NCI-H69 (cell line): Measurements from ENCODE around the gene HDHD5.
A peak's percentile ranks its signal among the peaks of the same experiment; 100 is the strongest.
"Not testable (repeated sequence)": the region's sequence is repeated elsewhere in the genome, so short reads cannot be mapped to it uniquely, and the experiment has no call there.

Source experiments
- DNase-seq: peaks from one replicate; lab custom pipeline; 2025; lab: John Stamatoyannopoulos, UW

Gene HDHD5

GRCh38 chr22:17155941-17156340 lies 3.1 kb downstream of the HDHD5 start:
- DNase-seq, result no peak

- no peak for DNase-seq
Measured at GRCh38 chr22:17152971-17153370, 6.1 kb downstream of the HDHD5 start.

GRCh38 chr22:17152340-17152739 lies 6.7 kb downstream of the HDHD5 start:
- no peak for DNase-seq

GRCh38 chr22:17149076-17149815 lies 9.8 kb downstream of the HDHD5 start:
- no peak for DNase-seq

- DNase-seq, result not testable (repeated sequence)
Measured at GRCh38 chr22:17147458-17147857, 11.6 kb downstream of the HDHD5 start.

GRCh38 chr22:17145021-17145680 lies 13.9 kb downstream of the HDHD5 start:
- no peak for DNase-seq

- DNase-seq, result no peak
Measured at GRCh38 chr22:17143826-17144225, 15.3 kb downstream of the HDHD5 start.

GRCh38 chr22:17143101-17143500 lies 16.0 kb downstream of the HDHD5 start:
- DNase-seq, result no peak

- no peak for DNase-seq
Measured at GRCh38 chr22:17140826-17141766, 18.0 kb downstream of the HDHD5 start.

- no peak for DNase-seq
Measured at GRCh38 chr22:17140022-17140421, 19.1 kb downstream of the HDHD5 start.

GRCh38 chr22:17138513-17138912 lies 20.6 kb downstream of the HDHD5 start:
- no peak for DNase-seq

GRCh38 chr22:17137861-17138425 lies 21.1 kb downstream of the HDHD5 start:
- no peak for DNase-seq

GRCh38 chr22:17137170-17137569 lies 21.9 kb downstream of the HDHD5 start:
- DNase-seq, result no peak

GRCh38 chr22:17135153-17135760 lies 23.8 kb downstream of the HDHD5 start:
- no peak for DNase-seq

- no peak for DNase-seq
Measured at GRCh38 chr22:17133137-17133536, 25.9 kb downstream of the HDHD5 start.

- DNase-seq, result no peak
Measured at GRCh38 chr22:17132112-17132511, 27.0 kb downstream of the HDHD5 start.

GRCh38 chr22:17131686-17132085 lies 27.4 kb downstream of the HDHD5 start:
- peak; percentile 82 for DNase-seq

- no peak for DNase-seq
Measured at GRCh38 chr22:17130199-17130598, 28.9 kb downstream of the HDHD5 start.

- DNase-seq, result peak; percentile 98
Measured at GRCh38 chr22:17121233-17122195, 37.6 kb downstream of the HDHD5 start, which contains the start of gene TMEM121B. Gene TMEM121B, minus strand, starts transcription at chr22:17121360. Its CDS starts 233 bp downstream, at chr22:17121127.

GRCh38 chr22:17120711-17121232 lies 38.3 kb downstream of the HDHD5 start:
- peak; percentile 84 for DNase-seq
